ENCODE measurements around the gene TBC1D9B. TPM values are rescaled to one million over a fixed set of nuclear protein-coding genes. Genes with fewer than 3 reads are reported as not detected.

The TBC1D9B gene
- total RNA-seq, result 91.9 and 95.0 TPM in 2 replicates

GRCh38 chr5:179907556-179908324 lies at the start of gene TBC1D9B:
Gene TBC1D9B (minus strand): TSS chr5:179907897. CDS start chr5:179907821, 76 bp downstream.
- intact Hi-C loops (cut with micrococcal nuclease), result loop anchor here (2.0 to 5.0 kb wide), 5 partner anchors 49 to 230 kb away; partner anchors contain the start of genes MRNIP and RNF130

DNA sequence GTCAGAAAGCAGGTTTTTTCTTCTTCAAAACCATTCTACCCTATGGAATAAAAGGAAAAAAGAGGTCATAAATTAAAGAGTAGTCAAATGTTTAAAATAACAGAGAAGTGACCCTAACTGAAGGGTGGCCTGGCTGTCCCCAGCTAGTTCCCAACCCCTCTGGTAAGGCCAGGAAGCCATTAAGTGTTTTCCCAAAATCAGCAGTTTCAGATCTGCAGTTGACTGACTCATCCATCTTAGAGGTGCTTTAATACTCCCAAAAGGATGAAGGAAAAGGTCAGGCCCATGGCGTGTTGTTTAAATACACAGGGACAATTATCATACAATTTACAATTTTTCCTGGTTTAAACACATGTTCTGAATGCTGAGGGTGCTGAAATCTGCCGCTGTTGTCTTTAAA lies 47.9 kb upstream of the TBC1D9B start:
- intact Hi-C loops (cut with micrococcal nuclease), result no loop called here

DNA sequence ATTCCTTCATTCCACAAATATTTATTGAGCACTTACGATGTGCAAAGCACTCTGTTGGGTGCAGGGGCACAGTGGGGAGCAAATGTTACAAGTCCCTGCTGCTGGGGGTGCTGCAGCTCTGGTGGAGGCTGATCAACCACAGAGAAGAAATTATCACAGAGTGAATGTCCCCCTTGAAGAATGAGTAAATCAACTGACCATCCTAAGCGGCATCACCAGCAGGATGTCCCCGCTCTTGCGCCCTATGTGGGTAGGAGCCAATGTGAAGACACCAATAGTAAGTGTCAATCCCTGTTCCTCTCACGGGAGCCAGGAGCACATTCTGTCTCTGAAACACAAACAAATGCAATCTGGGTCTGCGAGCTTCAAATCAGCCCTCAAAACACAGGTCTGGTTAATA lies 47.4 kb upstream of the TBC1D9B start:
- intact Hi-C loops (cut with micrococcal nuclease), result no loop called here

DNA sequence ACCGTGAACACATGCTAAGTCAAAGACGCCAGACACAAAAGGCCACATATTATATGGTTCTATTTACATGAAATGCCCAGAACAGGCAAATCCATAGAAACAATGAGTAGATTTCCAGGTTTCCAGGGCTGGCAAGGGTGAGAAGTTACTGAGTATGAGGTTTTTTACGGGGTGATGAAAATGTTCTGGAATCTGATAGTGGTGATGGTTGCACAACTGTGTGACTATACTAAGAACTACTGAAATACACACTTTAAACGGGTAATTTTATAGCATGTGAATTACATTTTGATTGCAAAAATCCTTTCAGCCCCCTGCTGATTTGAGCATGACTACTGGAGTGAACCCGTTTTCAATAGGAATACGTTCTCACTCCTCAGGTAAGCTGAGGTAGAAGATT lies 46.7 kb upstream of the TBC1D9B start:
- intact Hi-C loops (cut with micrococcal nuclease), result no loop called here

GRCh38 chr5:179953987-179954386 lies 46.3 kb upstream of the TBC1D9B start:
- intact Hi-C loops (cut with micrococcal nuclease), result no loop called here

GRCh38 chr5:179936976-179937681 lies 29.4 kb upstream of the TBC1D9B start:
- intact Hi-C loops (cut with micrococcal nuclease), result no loop called here

- intact Hi-C loops (cut with micrococcal nuclease), result no loop called here
Measured at GRCh38 chr5:179930788-179931473, 23.2 kb upstream of the TBC1D9B start.

DNA sequence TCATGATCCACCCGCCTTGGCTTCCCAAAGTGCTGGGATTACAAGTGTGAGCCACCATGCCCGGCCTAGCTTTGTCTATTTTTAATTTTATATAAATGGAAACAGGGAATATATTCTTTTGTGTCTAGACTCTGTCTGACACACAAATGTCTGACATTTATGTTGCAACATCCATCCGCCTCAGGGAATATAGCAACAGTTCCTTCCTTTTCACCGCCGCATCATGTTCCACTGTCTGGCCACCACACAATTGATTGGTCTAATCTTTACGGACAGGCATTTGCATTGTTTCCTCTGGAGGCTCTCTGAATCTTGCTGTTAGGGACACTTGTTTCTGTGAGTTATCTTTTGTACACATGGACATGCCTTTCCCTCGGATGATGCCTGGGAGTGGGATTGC lies 20.1 kb upstream of the TBC1D9B start:
- intact Hi-C loops (cut with micrococcal nuclease), result no loop called here

DNA sequence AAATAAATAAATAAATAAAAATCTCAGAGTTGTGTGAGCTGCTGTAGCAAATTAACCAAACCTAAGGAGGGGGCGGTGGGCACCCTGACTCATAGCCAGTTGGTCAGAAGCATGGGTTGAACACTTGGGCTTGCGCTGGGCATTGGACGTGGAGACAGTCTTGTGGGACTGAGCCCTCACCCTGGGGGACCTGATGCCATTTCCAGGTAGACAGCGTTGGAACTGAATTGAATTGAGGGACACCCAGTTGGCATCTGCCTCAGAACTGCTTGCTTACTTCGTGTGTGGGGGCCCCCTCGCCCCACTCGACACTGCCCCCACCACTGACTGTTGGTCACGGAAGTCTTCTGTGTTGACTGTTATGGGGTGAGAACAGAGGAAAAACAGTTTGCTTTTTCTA lies 19.0 kb upstream of the TBC1D9B start:
- intact Hi-C loops (cut with micrococcal nuclease), result no loop called here

DNA sequence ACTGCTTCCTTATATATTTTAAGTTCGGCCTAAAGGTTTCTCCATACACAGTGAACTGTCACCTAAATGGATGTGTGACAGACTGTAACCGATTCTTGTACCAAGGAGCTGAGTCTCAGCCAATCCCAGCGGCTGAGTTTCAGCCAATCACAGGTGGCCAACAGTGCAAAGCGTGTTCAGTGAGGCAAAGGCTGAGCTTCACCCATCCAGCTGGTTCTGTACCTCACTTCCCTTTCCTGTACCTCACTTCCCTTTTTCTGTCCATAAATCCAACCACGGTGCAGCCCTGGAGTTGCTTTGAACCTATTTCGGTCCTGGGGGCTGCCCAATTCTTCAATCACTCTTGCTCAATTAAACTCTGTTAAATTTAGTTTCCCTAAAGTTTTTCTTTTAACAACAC lies 15.7 kb upstream of the TBC1D9B start:
- intact Hi-C loops (cut with micrococcal nuclease), result no loop called here

DNA sequence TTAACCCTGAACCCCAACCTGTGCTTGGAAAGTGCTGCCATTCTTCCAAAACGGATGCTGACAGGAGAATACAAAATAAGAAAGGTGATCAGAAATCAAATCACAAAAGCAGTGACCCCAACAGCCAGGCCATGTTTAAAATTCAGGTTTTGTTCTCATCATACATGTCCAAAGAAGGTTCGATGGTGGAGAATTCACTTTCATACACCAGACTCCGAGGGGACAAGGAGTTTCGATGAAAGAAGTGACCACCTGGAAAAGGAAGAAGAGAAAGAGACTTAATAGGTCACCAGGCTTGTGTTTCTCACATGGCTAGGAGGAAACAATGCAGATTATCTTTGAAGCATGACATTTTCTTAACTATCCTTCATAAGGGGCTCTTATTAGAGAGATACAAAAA lies 12.5 kb upstream of the TBC1D9B start:
- intact Hi-C loops (cut with micrococcal nuclease), result no loop called here

DNA sequence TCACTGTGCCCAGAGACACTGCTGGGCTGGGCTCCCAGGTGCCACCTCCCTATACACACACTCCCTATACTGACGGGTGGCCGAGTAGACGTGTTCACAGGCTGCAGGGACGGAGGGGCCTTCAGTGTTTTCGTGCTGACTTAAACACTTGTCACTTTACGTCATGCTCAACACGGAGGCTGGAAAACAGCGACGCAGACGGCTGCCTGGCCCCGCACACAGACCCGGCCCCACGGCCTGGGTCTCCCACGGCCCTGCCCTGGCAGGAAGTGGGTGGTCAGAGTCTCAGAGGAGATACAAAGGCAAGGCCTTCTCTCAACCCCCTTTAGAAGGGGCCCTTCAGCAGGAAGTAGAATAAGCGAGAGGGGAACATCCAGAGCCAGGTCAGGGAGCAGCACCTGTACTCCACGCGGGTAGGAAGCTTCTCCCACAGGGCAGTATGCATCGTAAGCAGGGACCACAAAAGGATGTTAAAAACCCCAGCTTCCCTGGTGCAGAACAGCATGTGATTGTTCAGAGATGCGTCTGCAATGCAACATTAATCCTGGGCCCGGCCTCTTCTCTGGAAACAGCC lies 11.9 kb upstream of the TBC1D9B start:
- intact Hi-C loops (cut with micrococcal nuclease), result no loop called here

DNA sequence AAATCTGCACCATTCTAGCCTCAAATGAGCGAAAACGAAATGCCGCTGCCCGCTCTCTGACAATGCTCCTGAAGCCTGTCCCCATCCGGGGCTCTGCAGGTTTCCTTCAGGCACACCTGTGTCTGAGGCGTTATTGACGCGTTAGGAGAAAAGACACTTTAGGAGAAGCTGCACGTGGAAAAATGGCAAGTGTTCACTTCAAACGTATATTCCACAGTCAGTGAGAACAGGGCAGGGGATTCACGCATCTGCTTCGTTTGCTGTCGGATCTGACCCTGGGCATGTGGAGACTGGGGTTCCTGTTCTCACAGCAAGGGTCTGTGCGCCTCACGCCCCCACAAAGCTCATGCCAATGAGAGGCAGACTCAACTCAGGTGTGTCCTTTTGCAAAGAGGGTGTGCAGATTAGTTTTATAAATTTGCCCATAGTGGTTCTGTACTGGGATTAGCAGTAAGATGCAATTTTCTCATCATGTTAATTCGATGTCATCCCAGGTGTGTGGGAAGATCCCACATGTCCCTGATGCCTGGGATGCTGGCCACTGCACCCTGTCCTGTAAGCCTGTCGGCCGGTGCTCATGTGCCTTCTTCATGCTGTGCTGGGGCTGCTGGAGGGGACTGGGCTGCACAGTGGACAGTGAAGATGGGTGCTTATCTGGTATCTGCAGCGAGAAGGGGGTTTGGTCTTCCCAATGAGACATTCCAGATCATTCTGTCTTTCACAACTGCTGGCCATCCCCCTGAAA lies 11.2 kb upstream of the TBC1D9B start:
- intact Hi-C loops (cut with micrococcal nuclease), result no loop called here

- intact Hi-C loops (cut with micrococcal nuclease), result no loop called here
Measured at GRCh38 chr5:179916523-179916922, 8.8 kb upstream of the TBC1D9B start.

DNA sequence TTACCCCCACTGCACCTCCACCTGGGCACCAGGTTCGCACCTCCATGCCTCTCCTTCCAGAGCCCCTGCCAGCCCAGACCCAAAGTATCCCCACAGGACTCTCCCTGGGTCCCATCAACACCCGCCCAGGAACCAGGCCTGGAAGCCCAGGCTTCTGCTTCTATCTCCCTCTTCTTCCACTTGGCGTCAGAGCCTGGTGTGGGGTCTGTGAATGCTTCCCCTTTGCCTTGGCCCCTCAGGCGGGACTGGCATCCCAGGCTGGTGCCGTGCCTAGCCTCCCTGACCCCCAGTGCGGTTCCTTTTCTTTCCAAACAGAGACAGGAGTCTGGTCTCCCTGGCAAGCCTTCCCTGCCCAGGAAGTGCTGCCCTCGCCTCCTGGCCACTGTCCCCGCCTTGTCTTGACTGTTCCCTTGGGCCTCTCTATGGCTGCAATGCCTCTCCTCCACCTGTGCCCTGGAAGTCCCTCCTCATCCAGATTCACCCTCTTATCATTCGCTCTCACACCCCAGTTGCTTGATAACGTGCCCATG lies 7.8 kb upstream of the TBC1D9B start:
- intact Hi-C loops (cut with micrococcal nuclease), result no loop called here

GRCh38 chr5:179914032-179914755 lies 6.5 kb upstream of the TBC1D9B start:
- intact Hi-C loops (cut with micrococcal nuclease), result no loop called here

GRCh38 chr5:179913461-179913860 lies 5.8 kb upstream of the TBC1D9B start:
- intact Hi-C loops (cut with micrococcal nuclease), result no loop called here

GRCh38 chr5:179912951-179913350 lies 5.3 kb upstream of the TBC1D9B start:
- intact Hi-C loops (cut with micrococcal nuclease), result no loop called here

- intact Hi-C loops (cut with micrococcal nuclease), result no loop called here
Measured at GRCh38 chr5:179912386-179912785, 4.7 kb upstream of the TBC1D9B start.

DNA sequence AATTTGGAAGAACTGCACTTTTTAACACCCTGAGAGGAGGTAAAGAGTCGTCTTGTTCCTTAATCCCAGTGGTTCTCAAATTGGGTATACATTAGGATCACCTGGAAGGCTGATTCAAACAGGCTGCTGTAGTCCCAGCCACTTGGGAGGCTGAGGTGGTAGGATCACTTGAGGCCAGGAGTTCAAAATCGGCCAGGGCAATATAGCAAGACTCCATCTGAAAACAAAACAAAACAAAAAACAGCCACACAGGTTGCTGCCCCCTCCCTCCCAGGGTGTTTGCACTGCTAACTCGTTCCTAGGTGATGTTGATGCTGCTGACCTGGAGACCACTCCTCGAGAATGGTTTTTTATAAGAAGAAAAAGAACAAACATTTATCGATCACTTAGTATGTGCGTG lies 1.5 kb upstream of the TBC1D9B start:
- intact Hi-C loops (cut with micrococcal nuclease), result loop anchor here (2.0 to 5.0 kb wide), 4 partner anchors 106 to 232 kb away; partner anchors contain the start of gene RNF130
